ENCODE measurements around the gene FPR2. TPM values are rescaled to one million over a fixed set of nuclear protein-coding genes. Genes with fewer than 3 reads are reported as not detected.

FPR2 gene
- total RNA-seq, 2 donors from 2014 or later = 0.97 TPM; not detected in 1

GRCh38 chr19:51714848-51715247 is 46.1 kb upstream of the FPR2 start:
- no peak overlapping the region for H3K27ac ChIP-seq
- H3K4me1 ChIP-seq (replicated peaks) = no peaks in the 10 kb centered on the region
- H3K9me3 ChIP-seq = no peaks in the 10 kb centered on the region
- H3K36me3 ChIP-seq = no peaks in the 10 kb centered on the region
- H3K4me3 ChIP-seq = no peak overlapping the region
- H3K27me3 ChIP-seq (replicated peaks; ENCODE audit: insufficient read depth) = peaks cover 14% of the 10 kb centered on the region
- TF ChIP-seq POLR2AphosphoS5 (IDR thresholded peaks at IDR 0.05) (no peak), POLR2A (IDR thresholded peaks at IDR 0.05) (no peak), CTCF (IDR thresholded peaks at IDR 0.05) (no peak)
- intact Hi-C loops (cut with DNase I) = no loop called here
- no peak for DNase-seq (ENCODE audit: low spot score)
- WGBS = 45% methylated on average over 3 of the region's 3 CpGs

GRCh38 chr19:51715850-51716249 is 45.1 kb upstream of the FPR2 start:
- H3K4me1 ChIP-seq (replicated peaks) = no peaks in the 10 kb centered on the region
- no peak overlapping the region for H3K4me3 ChIP-seq
- intact Hi-C loops (cut with DNase I) = no loop called here
- H3K27ac ChIP-seq = no peak overlapping the region
- no peak for DNase-seq (ENCODE audit: low spot score)
- peaks cover 16% of the 10 kb centered on the region for H3K27me3 ChIP-seq (replicated peaks; ENCODE audit: insufficient read depth)
- H3K9me3 ChIP-seq = no peaks in the 10 kb centered on the region
- no peaks in the 10 kb centered on the region for H3K36me3 ChIP-seq
- WGBS = 98% methylated on average over 3 of the region's 3 CpGs
- TF ChIP-seq CTCF (IDR thresholded peaks at IDR 0.05) = no peak
- no peak for TF ChIP-seq POLR2A (IDR thresholded peaks at IDR 0.05)
- TF ChIP-seq POLR2AphosphoS5 (IDR thresholded peaks at IDR 0.05) = no peak

- no peak for DNase-seq (ENCODE audit: low spot score)
- H3K4me1 ChIP-seq (replicated peaks) = no peaks in the 10 kb centered on the region
- H3K4me3 ChIP-seq = no peak overlapping the region
- H3K27me3 ChIP-seq (replicated peaks; ENCODE audit: insufficient read depth) = peaks cover 20% of the 10 kb centered on the region
- TF ChIP-seq POLR2AphosphoS5 (IDR thresholded peaks at IDR 0.05) (no peak), POLR2A (IDR thresholded peaks at IDR 0.05) (no peak), CTCF (IDR thresholded peaks at IDR 0.05) (no peak)
- H3K27ac ChIP-seq = no peak overlapping the region
- no peaks in the 10 kb centered on the region for H3K36me3 ChIP-seq
- WGBS = 86% methylated on average over 11 of the region's 11 CpGs
- intact Hi-C loops (cut with DNase I) = no loop called here
- no peaks in the 10 kb centered on the region for H3K9me3 ChIP-seq
Measured at GRCh38 chr19:51716925-51717324, 44.1 kb upstream of the FPR2 start.

GRCh38 chr19:51719251-51719988 is 41.6 kb upstream of the FPR2 start:
- DNase-seq (ENCODE audit: low spot score) = no peak
- WGBS = 2% methylated on average over 53 of the region's 83 CpGs
- TF ChIP-seq POLR2AphosphoS5 (IDR thresholded peaks at IDR 0.05) (no peak), POLR2A (IDR thresholded peaks at IDR 0.05) (no peak), CTCF (IDR thresholded peaks at IDR 0.05) (no peak)
- no peak overlapping the region for H3K4me3 ChIP-seq
- H3K27me3 ChIP-seq (replicated peaks; ENCODE audit: insufficient read depth) = peaks cover 20% of the 10 kb centered on the region
- H3K9me3 ChIP-seq = no peaks in the 10 kb centered on the region
- intact Hi-C loops (cut with DNase I) = no loop called here
- H3K36me3 ChIP-seq = no peaks in the 10 kb centered on the region
- no peaks in the 10 kb centered on the region for H3K4me1 ChIP-seq (replicated peaks)
- H3K27ac ChIP-seq = no peak overlapping the region

- H3K27ac ChIP-seq = no peak overlapping the region
- no peak overlapping the region for H3K4me3 ChIP-seq
- TF ChIP-seq CTCF (IDR thresholded peaks at IDR 0.05) = no peak
- no peak for TF ChIP-seq POLR2A (IDR thresholded peaks at IDR 0.05)
- no peak for TF ChIP-seq POLR2AphosphoS5 (IDR thresholded peaks at IDR 0.05)
- H3K27me3 ChIP-seq (replicated peaks; ENCODE audit: insufficient read depth) = peaks cover 22% of the 10 kb centered on the region
- no peak for DNase-seq (ENCODE audit: low spot score)
- intact Hi-C loops (cut with DNase I) = no loop called here
- no peaks in the 10 kb centered on the region for H3K9me3 ChIP-seq
- no peaks in the 10 kb centered on the region for H3K36me3 ChIP-seq
- H3K4me1 ChIP-seq (replicated peaks) = no peaks in the 10 kb centered on the region
- 58% methylated on average over 7 of the region's 7 CpGs for WGBS
Measured at GRCh38 chr19:51721905-51722304, 39.1 kb upstream of the FPR2 start.
